Activated naive CD8-positive, alpha-beta T cell treated with anti-CD3 and anti-CD28 coated beads for 36 hours (primary cell): Measurements from ENCODE around the gene NRAP. TPM values are rescaled to one million over a fixed set of nuclear protein-coding genes. Genes with fewer than 3 reads are reported as not detected.

Source experiments
- DNase-seq: peaks from one replicate; pipeline ENCODE4 v3.0.0; 2021
- H3K27ac Mint-ChIP-seq: one replicate; pipeline ENCODE4 v1.8.0; 2022; ENCODE audit warnings: mild to moderate bottlenecking, moderate library complexity, mixed read lengths
- H3K27me3 Mint-ChIP-seq: one replicate; pipeline ENCODE4 v1.8.0; 2022; ENCODE audit warnings: mild to moderate bottlenecking, mixed read lengths
- H3K36me3 Mint-ChIP-seq: one replicate; pipeline ENCODE4 v1.8.0; 2021; ENCODE audit warnings: mild to moderate bottlenecking, mixed read lengths
- H3K4me1 Mint-ChIP-seq: one replicate; pipeline ENCODE4 v1.8.0; 2021; ENCODE audit warnings: mixed read lengths
- H3K4me3 Mint-ChIP-seq: one replicate; pipeline ENCODE4 v1.8.0; 2022; ENCODE audit warnings: mild to moderate bottlenecking, moderate library complexity, mixed read lengths
- H3K9me3 Mint-ChIP-seq: one replicate; pipeline ENCODE4 v1.8.0; 2022; ENCODE audit warnings: mixed read lengths
- total RNA-seq, 2 experiments: library from RNA; stranded (reverse); gene quantifications; one replicate each; pipeline ENCODE4 v1.2.3, GENCODE V29; 2021

The NRAP gene
- total RNA-seq, 2 experiments from 2014 or later = not detected

GRCh38 chr10:113613977-113614690 is 49.7 kb downstream of the NRAP start:
- no peak for DNase-seq
- no peaks in the 10 kb centered on the region for H3K36me3 Mint-ChIP-seq
- no peak overlapping the region for H3K27ac Mint-ChIP-seq
- no peaks in the 10 kb centered on the region for H3K4me1 Mint-ChIP-seq
- no peaks in the 10 kb centered on the region for H3K9me3 Mint-ChIP-seq
- peaks cover 60% of the 10 kb centered on the region for H3K27me3 Mint-ChIP-seq
- no peak overlapping the region for H3K4me3 Mint-ChIP-seq

GRCh38 chr10:113613427-113613826 is 50.4 kb downstream of the NRAP start:
- Mint-ChIP-seq H3K9me3 (no peaks in the 10 kb centered on the region), H3K36me3 (no peaks in the 10 kb centered on the region), H3K4me1 (no peaks in the 10 kb centered on the region), H3K4me3 (no peak overlapping the region), H3K27me3 (peaks cover 58% of the 10 kb centered on the region), H3K27ac (no peak overlapping the region)
- no peak for DNase-seq

- no peaks in the 10 kb centered on the region for H3K4me1 Mint-ChIP-seq
- no peak for DNase-seq
- no peaks in the 10 kb centered on the region for H3K36me3 Mint-ChIP-seq
- no peaks in the 10 kb centered on the region for H3K9me3 Mint-ChIP-seq
- no peak overlapping the region for H3K4me3 Mint-ChIP-seq
- peaks cover 51% of the 10 kb centered on the region for H3K27me3 Mint-ChIP-seq
- no peak overlapping the region for H3K27ac Mint-ChIP-seq
These were observed 51.7 kb downstream of the NRAP start for GRCh38 chr10:113612154-113612553.

- no peaks in the 10 kb centered on the region for H3K9me3 Mint-ChIP-seq
- peaks cover 38% of the 10 kb centered on the region for H3K27me3 Mint-ChIP-seq
- H3K4me3 Mint-ChIP-seq = no peak overlapping the region
- no peaks in the 10 kb centered on the region for H3K36me3 Mint-ChIP-seq
- H3K27ac Mint-ChIP-seq = no peak overlapping the region
- H3K4me1 Mint-ChIP-seq = no peaks in the 10 kb centered on the region
- no peak for DNase-seq
These were observed 52.9 kb downstream of the NRAP start for GRCh38 chr10:113610631-113611601.

- H3K4me1 Mint-ChIP-seq = no peaks in the 10 kb centered on the region
- no peak overlapping the region for H3K4me3 Mint-ChIP-seq
- DNase-seq = no peak
- no peak overlapping the region for H3K27ac Mint-ChIP-seq
- no peaks in the 10 kb centered on the region for H3K9me3 Mint-ChIP-seq
- H3K36me3 Mint-ChIP-seq = no peaks in the 10 kb centered on the region
- H3K27me3 Mint-ChIP-seq = peaks cover 36% of the 10 kb centered on the region
These were observed 54.1 kb downstream of the NRAP start for GRCh38 chr10:113609704-113610108.

- H3K4me3 Mint-ChIP-seq = no peak overlapping the region
- no peak for DNase-seq
- H3K36me3 Mint-ChIP-seq = no peaks in the 10 kb centered on the region
- H3K27me3 Mint-ChIP-seq = peaks cover 24% of the 10 kb centered on the region
- no peaks in the 10 kb centered on the region for H3K4me1 Mint-ChIP-seq
- no peak overlapping the region for H3K27ac Mint-ChIP-seq
- H3K9me3 Mint-ChIP-seq = no peaks in the 10 kb centered on the region
These were observed 58.4 kb downstream of the NRAP start for GRCh38 chr10:113605268-113605978.

- Mint-ChIP-seq H3K9me3 (no peaks in the 10 kb centered on the region), H3K27ac (no peak overlapping the region), H3K4me3 (no peak overlapping the region), H3K27me3 (peaks cover 20% of the 10 kb centered on the region), H3K4me1 (no peaks in the 10 kb centered on the region), H3K36me3 (no peaks in the 10 kb centered on the region)
- DNase-seq = no peak
These were observed 59.3 kb downstream of the NRAP start for GRCh38 chr10:113604572-113604971.

- no peaks in the 10 kb centered on the region for H3K4me1 Mint-ChIP-seq
- H3K27ac Mint-ChIP-seq = no peak overlapping the region
- no peaks in the 10 kb centered on the region for H3K9me3 Mint-ChIP-seq
- peaks cover 12% of the 10 kb centered on the region for H3K27me3 Mint-ChIP-seq
- DNase-seq = no peak
- H3K36me3 Mint-ChIP-seq = no peaks in the 10 kb centered on the region
- no peak overlapping the region for H3K4me3 Mint-ChIP-seq
These were observed 60.6 kb downstream of the NRAP start for GRCh38 chr10:113603057-113603777.

GRCh38 chr10:113600569-113600968 is 63.3 kb downstream of the NRAP start:
- Mint-ChIP-seq H3K27me3 (peaks cover 10% of the 10 kb centered on the region), H3K27ac (no peak overlapping the region), H3K9me3 (no peaks in the 10 kb centered on the region), H3K4me1 (no peaks in the 10 kb centered on the region), H3K4me3 (no peak overlapping the region), H3K36me3 (no peaks in the 10 kb centered on the region)
- DNase-seq = no peak

GRCh38 chr10:113594652-113595051 is 69.2 kb downstream of the NRAP start:
- Mint-ChIP-seq H3K27ac (no peak overlapping the region), H3K36me3 (no peaks in the 10 kb centered on the region), H3K27me3 (peaks cover 7% of the 10 kb centered on the region), H3K4me3 (no peak overlapping the region), H3K4me1 (peaks cover 3% of the 10 kb centered on the region), H3K9me3 (no peaks in the 10 kb centered on the region)
- DNase-seq = no peak

- Mint-ChIP-seq H3K36me3 (no peaks in the 10 kb centered on the region), H3K9me3 (no peaks in the 10 kb centered on the region)
These were observed 71.5 kb downstream of the NRAP start for GRCh38 chr10:113592380-113592779.

GRCh38 chr10:113590581-113590980 is 73.3 kb downstream of the NRAP start:
- peaks cover 3% of the 10 kb centered on the region for H3K4me1 Mint-ChIP-seq

More at GRCh38 chr10:113592380-113592779, 71.5 kb downstream of the NRAP start:
- no peak overlapping the region for H3K4me3 Mint-ChIP-seq
- no peak overlapping the region for H3K27ac Mint-ChIP-seq
- DNase-seq = no peak
- H3K4me1 Mint-ChIP-seq = peaks cover 3% of the 10 kb centered on the region
- H3K27me3 Mint-ChIP-seq = peaks cover 5% of the 10 kb centered on the region

GRCh38 chr10:113589201-113589770 is 74.6 kb downstream of the NRAP start:
- Mint-ChIP-seq H3K4me1 (peaks cover 3% of the 10 kb centered on the region), H3K9me3 (no peaks in the 10 kb centered on the region), H3K27ac (no peak overlapping the region), H3K4me3 (no peak overlapping the region), H3K36me3 (no peaks in the 10 kb centered on the region), H3K27me3 (no peaks in the 10 kb centered on the region)
- no peak for DNase-seq

More at GRCh38 chr10:113590581-113590980, 73.3 kb downstream of the NRAP start:
- no peak overlapping the region for H3K27ac Mint-ChIP-seq
- no peaks in the 10 kb centered on the region for H3K9me3 Mint-ChIP-seq
- no peak overlapping the region for H3K4me3 Mint-ChIP-seq
- DNase-seq = no peak
- no peaks in the 10 kb centered on the region for H3K36me3 Mint-ChIP-seq
- H3K27me3 Mint-ChIP-seq = peaks cover 5% of the 10 kb centered on the region

- H3K4me3 Mint-ChIP-seq = no peak overlapping the region
- H3K4me1 Mint-ChIP-seq = no peaks in the 10 kb centered on the region
- H3K9me3 Mint-ChIP-seq = no peaks in the 10 kb centered on the region
- H3K36me3 Mint-ChIP-seq = no peaks in the 10 kb centered on the region
- DNase-seq = no peak
- peaks cover 8% of the 10 kb centered on the region for H3K27me3 Mint-ChIP-seq
- H3K27ac Mint-ChIP-seq = no peak overlapping the region
These were observed 77.9 kb downstream of the NRAP start for GRCh38 chr10:113585949-113586348.
